Measurements from ENCODE around the gene PITRM1.

GRCh38 chr10:3194871-3195270, 22.3 kb upstream of the PITRM1 start:
- TF ChIP-seq, protein P1, sequence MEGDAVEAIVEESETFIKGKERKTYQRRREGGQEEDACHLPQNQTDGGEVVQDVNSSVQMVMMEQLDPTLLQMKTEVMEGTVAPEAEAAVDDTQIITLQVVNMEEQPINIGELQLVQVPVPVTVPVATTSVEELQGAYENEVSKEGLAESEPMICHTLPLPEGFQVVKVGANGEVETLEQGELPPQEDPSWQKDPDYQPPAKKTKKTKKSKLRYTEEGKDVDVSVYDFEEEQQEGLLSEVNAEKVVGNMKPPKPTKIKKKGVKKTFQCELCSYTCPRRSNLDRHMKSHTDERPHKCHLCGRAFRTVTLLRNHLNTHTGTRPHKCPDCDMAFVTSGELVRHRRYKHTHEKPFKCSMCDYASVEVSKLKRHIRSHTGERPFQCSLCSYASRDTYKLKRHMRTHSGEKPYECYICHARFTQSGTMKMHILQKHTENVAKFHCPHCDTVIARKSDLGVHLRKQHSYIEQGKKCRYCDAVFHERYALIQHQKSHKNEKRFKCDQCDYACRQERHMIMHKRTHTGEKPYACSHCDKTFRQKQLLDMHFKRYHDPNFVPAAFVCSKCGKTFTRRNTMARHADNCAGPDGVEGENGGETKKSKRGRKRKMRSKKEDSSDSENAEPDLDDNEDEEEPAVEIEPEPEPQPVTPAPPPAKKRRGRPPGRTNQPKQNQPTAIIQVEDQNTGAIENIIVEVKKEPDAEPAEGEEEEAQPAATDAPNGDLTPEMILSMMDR (IDR thresholded peaks at IDR 0.05), result no peak
- TF ChIP-seq POLR2AphosphoS5 (IDR thresholded peaks at IDR 0.05), result no peak

All from gastroesophageal sphincter (tissue), 3 donors.